Measurements from ENCODE around the gene CCN5.

Gene CCN5

DNA sequence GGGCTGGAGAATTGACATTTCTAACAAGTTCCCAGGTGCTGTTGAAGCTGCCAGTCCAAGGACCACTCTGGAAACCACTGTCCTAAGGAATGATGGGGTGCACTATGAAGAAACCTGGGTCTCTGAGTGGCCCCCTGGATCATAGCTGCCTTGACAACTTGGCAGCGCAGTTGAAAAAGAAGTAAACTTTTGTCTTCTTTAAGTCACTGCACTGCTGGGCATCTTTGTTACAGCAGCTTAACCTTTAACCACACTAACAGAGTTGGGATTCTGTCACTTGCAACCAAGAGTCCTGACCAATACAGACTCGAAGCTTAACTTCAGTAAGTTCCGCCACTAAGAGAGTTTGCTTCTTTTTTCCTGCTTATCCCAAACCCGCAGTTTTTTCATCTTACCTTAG, 21.9 kb downstream of the CCN5 start:
- no peak for DNase-seq (ENCODE audit: low spot score)

DNA sequence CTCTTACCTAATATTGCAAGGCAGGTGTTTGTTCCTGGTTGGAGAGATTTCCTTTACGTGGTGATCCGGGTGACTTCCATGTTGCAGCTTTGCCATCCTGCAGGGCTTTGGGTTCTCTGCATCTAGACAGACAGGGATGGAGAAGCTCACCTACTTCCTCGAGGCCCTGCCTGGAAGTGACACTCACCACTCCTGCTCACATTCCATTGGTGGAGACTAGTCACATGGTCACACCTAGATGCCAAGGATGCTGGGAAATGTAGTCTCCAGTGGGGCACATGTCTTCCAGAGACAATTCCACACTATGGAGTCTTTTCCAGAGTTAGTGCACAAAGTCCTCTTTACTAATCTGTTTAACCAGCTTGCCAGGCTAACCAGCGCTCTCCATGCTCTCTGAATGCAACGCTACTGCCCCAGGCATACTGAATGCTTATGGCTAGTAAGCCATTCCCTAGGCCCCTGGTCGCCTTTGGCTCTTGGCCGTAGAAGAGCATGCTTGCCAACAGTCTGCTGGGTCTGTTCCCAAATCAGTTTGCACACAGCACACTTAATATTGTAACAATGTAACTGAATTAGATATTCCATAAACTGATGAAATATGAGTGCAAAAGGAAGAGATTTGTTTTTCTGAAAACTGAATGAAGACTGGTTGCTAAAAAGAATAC, 23.8 kb downstream of the CCN5 start:
- peak; percentile 98 for DNase-seq (ENCODE audit: low spot score)

DNA sequence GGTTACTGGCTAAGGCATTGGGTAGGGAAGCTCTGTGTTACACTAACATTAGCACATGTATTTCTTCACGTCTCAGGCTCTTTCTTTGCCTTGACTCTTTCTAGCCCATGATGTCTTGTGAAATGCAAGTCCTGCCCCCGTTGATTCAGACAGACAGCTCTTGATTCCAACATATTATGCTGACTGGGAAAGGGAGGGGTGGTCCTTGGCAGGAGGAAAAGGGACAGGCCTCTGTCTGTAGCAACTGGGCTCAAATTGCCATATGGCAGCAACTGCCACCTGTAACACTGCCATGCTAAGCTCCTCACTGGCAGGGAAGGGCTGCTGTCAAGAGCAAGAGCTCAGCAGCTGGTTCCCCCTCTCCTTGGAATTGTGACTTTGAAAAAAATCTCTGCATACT, 24.8 kb downstream of the CCN5 start:
- DNase-seq (ENCODE audit: low spot score): no peak

DNA sequence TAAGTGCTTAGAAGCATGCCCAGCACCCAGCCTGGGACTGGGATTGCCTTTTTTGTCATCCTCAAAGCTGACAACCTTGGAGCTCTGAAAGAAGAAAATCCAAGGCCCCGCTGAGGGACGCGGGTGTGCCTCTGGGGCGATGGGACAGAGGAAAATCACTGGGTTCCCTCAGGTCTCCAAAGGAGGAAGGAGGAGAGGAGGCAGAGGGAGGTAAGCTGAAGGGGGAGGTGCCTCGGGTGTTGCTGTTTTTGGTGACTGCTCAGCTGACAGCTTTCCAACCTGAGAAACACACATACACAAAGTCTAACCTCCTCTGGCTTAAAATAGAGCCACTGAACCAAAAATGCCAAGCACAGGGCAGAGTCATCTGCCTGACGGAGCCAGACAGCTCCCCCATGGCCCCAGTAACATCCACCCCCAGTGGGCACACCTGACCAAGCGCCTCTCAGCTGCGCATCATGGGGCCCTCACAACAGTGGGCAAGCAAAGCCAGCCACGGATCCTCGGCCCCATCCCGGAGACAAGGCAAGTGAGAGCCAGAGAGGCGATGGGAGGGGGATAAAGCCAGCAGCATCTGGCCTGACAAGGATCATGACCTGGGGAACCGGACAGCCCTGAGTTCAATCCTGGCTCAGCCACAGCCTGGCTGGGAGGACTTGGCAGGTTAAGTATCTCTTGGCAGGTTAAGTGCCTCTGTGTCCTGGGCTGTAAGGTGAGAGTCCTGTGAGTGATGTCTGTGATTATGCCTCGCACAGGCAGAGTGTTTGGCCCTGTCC, 27.3 kb downstream of the CCN5 start:
- DNase-seq (ENCODE audit: low spot score): no peak

DNA sequence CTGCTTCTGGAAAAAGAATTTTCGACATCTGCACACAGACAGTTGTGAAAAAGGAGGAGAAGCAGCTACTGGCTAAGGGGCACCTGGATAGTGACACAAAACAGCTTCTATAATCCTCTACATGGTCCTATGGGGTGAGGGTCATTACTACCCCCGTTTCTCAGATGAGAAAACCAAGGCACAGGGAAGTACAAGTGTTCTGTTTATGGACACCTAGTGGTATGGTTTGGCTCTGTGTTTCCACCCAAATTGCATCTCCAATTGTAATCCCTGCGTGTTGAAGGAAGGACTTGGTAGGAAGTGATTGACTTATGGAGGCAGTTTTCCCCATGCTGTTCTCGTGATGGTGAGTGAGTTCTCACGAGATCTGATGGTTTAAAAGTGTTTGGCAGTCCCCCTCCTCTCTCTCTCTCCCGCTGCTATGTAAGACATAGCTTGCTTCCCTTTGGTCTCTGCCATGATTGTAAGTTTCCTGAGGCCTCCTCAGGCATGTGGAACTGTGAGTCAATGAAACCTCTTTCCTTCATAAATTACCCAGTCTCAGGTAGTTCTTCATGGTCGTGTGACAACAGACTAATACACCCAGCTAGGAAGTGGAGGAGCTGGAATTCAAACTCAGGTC, 28.0 kb downstream of the CCN5 start:
- DNase-seq (ENCODE audit: low spot score): no peak

DNA sequence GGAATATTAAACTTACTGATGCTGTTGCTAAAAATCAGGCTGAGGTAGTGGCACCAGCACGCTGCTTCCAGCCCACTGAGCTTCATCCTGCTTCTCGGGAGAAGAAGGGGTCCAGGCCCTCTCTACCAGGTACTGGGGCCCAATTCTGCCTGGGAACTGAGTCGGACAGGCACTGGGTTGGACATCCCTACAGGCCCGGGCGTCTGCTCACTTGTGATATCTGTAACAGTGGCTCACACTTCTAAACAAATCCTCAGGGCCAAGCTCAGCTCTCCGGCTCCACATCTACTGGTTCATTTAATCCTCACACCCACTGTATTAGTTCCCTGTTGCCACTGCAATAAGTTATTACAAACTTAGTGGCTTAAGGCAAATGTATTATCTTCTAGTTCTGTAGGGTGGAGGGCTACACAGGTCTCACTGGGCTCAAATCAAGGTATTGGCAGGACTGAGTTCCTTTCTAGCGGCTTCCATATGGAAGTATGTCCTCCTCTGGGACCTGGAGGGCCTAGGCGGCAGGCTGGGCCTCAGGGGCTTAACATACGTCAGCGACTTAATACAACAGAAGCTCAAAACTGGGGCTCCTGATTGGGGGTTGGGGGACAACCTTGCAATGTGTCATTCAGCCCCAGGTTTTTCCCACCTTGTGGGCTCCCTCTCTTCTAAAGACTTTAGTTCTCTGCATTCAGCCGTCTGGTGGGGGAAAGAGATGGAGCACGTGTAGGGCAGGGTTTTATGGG, 28.9 kb downstream of the CCN5 start:
- no peak for DNase-seq (ENCODE audit: low spot score)

DNA sequence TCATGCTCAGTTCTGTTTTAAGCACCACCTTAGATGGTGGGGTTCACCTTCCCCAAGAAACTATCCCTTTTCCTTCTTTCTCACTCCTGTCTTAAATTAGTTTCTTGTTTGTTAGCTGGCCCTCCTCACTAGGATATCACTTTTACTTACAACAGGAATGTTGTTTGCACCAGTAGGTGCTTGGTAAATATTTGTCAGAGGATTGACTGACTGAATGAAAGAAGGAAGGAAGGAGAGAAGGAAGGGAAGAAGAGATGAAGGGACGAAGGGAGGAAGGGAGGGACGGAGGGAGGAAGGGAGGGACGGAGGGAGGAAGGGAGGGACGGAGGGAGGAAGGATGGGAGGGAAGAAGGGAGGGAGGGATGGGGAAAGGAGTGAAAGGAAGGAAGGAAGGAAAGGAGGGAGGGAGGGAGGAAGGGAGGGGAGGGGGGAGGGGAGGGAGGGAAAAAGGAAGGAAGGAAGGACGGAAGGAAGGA, 30.0 kb downstream of the CCN5 start:
- no peak for DNase-seq (ENCODE audit: low spot score)

DNA sequence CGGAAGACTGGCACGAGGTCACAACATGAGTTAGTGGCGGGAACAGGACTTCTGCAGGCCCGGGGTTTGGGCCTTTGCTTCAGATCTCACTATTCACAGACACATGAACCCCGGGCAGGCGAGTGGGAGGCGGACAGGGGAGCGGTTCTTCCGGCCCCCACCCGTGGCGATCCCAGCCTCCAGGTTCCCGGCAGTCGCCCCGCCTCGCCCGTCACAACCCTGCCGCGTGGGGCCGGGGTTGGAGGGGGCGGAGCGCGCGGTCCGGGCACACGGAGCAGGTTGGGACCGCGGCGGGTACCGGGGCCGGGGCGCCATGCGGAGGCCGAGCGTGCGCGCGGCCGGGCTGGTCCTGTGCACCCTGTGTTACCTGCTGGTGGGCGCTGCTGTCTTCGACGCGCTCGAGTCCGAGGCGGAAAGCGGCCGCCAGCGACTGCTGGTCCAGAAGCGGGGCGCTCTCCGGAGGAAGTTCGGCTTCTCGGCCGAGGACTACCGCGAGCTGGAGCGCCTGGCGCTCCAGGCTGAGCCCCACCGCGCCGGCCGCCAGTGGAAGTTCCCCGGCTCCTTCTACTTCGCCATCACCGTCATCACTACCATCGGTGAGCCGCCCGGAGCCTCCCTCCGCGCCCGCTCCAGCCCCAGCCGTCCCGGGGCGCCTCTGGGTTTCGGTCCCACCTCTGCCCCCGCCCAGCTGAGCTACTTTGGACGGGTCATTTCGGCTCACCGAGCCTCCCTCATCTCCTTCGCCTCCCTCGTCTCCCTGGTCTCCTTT, 30.6 kb downstream of the CCN5 start, which contains the start of gene KCNK15:
Gene KCNK15, plus strand, starts transcription at position 268 of the 769 bp plus-strand sequence. Its CDS starts 46 bp downstream, at position 314.
- no peak for DNase-seq (ENCODE audit: low spot score)

DNA sequence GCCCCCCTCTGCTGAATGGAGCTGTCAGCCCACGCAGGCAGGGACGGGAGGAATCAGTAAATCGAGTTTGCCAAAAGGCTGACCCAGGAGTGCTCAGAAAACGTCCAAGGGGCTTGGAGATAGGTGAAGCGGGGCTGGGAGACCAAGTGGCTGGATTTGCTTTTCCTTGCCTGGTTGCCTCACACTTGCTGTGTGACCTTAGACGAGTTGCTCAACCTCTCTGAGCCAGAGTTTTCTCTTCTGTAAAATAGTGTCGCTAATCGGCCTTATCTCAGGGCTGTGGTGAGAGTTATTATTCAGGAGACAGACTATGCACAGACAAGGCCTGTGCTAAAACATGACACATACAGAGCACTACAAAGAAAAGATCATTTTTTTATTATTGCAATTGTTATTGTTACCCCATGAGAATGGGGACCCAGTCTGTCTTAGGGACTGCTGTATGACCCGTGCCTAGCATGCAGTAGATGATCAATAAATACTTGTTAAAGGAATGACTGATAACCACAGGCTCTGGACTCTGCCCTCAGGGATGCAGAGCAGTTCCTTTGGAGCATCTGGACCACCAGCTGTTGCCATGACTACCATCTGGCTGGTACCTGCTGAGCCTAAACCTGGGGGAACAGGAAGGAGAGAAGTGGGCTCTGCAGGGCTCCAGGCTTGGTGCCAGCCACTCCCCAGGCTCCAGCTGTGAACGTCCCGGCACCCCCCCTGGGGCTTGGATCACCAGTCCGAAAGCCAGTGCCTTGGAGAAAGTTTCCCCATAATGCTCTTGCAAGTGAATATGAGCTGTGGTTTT, 31.4 kb downstream of the CCN5 start:
- DNase-seq (ENCODE audit: low spot score): no peak

DNA sequence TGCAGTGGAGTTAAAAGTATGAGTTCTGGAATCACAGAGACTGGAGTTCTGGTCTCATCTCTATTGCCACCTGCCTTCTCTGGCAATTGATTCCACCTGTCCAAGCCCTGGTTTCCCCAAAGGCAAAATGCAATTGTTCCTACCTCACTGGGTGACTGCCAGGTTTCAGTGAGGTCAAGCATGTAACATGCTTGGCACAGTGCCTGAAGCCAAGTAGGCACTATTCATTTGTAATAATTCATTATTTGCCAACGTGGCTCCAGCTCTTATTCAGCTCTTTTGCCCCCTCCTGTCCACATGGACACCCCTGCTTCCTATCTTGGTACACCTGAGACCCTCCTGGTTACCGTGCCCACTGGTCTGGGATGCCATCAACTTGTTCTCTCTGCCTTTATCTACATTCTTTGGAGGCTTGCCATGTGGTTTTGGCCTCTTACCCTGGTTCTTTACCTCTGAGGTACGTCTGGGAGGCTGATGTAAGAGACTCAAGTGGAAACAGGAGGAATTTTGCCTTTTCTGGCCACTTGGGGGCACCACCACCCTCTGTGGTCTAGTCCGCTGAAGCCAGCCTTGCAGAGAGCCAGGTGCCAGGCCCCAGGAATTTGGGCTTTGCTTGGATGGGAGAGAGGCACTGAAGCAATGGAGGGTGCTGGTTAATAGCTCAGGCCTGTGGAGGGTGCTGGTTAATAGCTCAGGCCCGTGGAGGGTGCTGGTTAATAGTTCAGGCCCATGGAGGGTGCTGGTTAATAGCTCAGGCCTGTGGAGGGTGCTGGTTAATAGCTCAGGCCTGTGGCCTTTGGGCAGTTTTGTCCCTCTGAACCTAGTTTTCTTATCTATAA, 32.2 kb downstream of the CCN5 start:
- DNase-seq (ENCODE audit: low spot score): peak; percentile 88

DNA sequence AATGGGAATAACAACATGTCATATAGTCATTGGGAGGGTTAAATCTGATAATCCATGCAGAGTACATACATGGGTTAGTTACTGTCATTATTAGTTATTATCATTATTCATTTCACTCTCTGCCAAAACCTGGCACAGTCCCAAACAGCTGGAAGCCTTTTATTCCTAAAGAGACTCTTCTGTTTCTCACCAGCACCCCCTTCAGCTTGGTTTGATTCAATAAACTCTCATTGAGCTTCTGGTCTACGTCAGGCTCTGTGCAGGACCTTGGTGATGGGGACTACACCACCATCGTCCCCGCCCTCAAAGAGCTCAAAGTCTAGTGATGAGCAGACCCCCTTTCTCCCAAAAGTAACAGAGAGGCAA, 32.8 kb downstream of the CCN5 start:
- no peak for DNase-seq (ENCODE audit: low spot score)

DNA sequence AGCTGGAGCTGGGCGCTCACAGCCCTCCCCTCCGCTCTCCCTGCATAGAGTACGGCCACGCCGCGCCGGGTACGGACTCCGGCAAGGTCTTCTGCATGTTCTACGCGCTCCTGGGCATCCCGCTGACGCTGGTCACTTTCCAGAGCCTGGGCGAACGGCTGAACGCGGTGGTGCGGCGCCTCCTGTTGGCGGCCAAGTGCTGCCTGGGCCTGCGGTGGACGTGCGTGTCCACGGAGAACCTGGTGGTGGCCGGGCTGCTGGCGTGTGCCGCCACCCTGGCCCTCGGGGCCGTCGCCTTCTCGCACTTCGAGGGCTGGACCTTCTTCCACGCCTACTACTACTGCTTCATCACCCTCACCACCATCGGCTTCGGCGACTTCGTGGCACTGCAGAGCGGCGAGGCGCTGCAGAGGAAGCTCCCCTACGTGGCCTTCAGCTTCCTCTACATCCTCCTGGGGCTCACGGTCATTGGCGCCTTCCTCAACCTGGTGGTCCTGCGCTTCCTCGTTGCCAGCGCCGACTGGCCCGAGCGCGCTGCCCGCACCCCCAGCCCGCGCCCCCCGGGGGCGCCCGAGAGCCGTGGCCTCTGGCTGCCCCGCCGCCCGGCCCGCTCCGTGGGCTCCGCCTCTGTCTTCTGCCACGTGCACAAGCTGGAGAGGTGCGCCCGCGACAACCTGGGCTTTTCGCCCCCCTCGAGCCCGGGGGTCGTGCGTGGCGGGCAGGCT, 35.1 kb downstream of the CCN5 start:
- DNase-seq (ENCODE audit: low spot score): no peak

DNA sequence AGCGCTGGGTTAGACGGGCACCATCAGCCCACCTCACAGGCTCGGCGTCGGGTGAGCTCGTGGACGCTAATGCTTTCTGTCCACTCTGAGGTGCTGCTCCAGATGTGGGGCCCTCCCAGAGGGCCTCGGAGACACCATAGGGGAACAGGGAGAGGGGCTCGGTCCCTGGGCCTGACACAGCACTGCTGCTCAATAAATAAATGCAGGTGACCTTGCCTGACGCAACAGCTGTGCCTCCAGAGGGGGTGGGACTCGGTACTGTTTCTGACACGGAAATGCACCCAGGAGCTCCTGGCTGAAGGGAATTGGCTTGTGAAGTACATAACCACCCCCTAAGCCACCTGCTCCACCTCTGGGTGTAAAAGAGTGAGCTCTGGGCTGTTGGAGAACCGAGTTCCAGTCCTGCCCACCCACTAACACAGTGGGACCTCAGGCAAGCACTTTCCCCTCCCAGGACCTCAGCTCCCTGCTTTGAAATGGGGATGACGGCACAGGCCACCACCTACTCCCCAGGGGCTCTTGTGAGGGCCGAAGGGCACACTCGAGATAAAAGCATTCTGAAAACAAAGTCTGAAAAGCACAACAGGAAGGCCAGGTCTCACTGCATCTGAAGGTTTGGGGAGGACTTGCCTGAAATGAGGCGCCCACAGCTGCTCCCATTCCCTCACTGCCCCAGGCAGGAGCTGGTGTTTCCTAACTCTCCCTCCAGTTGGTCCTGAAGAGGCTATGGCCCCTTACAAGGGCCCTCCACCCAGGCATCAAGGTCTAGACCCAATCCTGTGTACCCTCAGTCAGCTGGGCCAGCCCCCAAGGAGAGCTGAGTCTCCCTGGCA, 37.1 kb downstream of the CCN5 start:
- DNase-seq (ENCODE audit: low spot score): no peak

DNA sequence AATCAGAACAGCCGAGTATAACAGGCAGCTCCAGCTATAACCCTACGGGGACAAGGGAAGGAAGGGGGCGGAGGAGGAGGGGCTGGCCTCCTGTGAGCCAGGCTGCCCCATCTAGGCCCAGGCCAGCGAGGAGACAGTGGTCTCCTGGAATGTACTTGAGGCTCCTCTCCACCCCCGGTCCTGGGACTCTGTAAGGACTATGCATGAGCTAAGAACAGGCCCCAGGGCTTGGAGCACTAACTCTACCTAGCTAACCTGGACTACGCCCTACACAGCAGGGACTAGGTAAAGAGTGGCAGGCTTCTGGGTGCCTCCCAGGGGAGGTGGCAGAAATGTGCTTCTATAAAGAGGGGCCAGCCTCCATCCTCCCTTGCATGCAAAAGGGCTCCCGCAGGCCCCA, 39.4 kb downstream of the CCN5 start:
- DNase-seq (ENCODE audit: low spot score): no peak

DNA sequence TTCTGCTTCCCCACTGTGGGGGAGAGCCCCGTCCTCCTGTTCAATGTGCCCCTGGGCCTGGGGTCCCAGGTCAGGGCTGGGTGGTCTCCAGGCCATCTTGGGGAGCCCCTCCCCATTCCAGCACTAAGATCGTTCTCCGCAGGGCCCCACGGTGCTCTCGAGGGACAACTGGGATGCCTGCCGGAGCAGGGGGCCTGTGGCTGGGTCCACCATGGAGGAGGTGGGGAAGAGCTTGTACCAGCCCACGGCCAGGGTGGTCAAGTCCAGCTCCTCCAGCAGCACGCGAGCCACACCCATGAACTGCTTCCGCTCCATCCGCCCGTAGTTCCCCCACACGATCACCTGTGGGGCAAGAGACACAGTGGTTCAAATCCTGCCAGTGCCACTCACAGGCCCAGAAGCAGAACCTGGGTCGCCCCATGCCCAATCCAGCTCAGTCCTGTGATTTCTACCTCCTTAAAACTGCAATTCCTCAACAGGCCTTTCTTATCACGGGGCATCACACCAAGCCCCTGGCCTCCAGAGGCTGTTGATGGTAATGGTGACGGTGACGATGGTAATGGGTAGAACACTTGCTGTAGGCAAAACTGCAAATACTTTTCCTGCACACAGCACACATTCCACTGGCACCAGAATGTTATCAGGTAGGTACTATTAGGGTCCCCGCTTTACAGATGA, 41.0 kb downstream of the CCN5 start:
- no peak for DNase-seq (ENCODE audit: low spot score)

DNA sequence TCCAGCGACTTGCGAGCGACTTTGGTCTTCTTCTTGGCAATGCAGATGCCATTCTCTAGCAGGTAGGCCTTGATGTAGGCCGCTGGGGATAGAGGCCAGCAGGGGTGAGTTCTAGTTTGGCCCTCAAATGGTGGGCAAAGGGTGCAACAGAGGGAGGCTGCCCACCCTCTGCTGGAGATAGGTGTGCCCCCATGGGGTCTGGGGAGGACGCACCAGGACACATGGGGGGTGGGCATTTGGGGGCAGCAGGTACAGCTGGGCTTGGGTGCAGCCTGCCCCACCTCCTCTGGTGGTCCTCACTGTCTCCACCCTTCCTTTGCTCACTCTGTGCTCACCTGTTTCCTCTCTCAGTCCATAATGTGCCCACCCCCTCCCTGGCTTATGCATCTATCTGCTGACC, 41.8 kb downstream of the CCN5 start:
- DNase-seq (ENCODE audit: low spot score): no peak

DNA sequence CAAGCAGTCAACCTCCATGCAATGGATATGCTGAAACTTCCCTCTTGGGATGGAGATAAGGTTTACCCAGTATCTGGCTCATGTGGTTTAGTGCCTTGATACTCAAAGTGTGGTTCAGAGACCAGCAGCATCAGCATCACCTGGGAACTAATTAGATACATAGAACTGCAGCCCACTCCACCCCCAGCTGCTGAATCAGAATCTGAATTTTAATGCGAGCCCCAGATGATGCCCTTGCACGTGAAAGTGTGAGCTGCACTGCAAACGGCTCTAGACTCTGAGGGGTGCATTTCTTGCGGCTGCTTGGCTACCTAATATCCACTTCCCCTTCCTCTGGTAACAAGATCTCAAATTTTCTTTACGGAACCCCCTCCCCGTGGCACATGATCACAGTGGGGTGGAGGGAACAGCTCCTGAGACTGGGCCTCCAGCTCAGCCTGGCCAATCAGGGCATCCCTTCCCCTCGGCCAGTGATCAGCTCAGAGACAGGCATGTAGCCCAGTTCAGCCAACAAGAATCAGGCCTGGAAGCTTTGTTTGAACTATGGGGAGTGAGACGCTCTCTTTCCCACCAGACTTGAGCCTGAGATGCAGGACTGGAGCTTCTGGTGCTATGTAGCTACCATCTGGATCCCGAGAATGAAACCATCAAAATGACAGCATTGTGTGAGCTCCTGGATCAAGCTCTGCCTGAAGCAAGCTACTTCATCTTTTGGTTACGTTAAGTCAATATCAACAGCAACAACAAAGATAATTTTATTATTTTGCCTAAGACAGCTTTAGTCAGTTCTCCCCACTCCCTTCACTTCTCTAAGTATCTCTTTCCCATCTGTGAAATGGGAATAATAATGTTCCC, 43.3 kb downstream of the CCN5 start:
- no peak for DNase-seq (ENCODE audit: low spot score)
